HepG2 (cell line): ENCODE results near the gene EFS. TPM values are rescaled to one million over a fixed set of nuclear protein-coding genes. Genes with fewer than 3 reads are reported as not detected.
A peak's percentile ranks its signal among the peaks of the same experiment; 100 is the strongest.

ENCODE experiments used
- ATAC-seq: fragments of 200-7000 bp; cut with Tn5 transposase; 3 replicates; pipeline ENCODE4 v1.9.1; 2020; ENCODE audit warnings: mild to moderate bottlenecking, moderate library complexity
- BruUV-seq: library from RNA; stranded (reverse); fragments of 400-500 nt; replicated peaks from 2 replicates; lab custom pipeline; 2021; lab: Mats Ljungman, UMichigan
- CTCF ChIA-PET: fragments of 300-600 bp; formaldehyde crosslinking; extraction: SDS; loops from one replicate; lab custom pipeline; 2021; ENCODE audit warnings: low total read pairs, inconsistent platforms, low intra/inter-chr PET ratio; lab: Yijun Ruan, JAX
- POLR2A ChIA-PET: fragments of 350-600 bp; sonication (Branson Sonifier 250); formaldehyde crosslinking; loops from one replicate; lab custom pipeline; 2020; ENCODE audit warnings: antibody characterized with exemption, inconsistent platforms; lab: Yijun Ruan, JAX
- DNase-seq: peaks from one replicate; pipeline ENCODE4 v3.0.0-alpha.2; 2015; ENCODE audit warnings: low spot score
- FAIRE-seq: peaks from 3 replicates; lab custom pipeline; 2011; peaks lifted over from hg19 to GRCh38; lab: Jason Lieb, UNC
- H2AFZ ChIP-seq: one replicate; pipeline ENCODE4 v1.6.1; 2011; ENCODE audit warnings: low read length, inconsistent platforms
- H3K27ac ChIP-seq: fragments of 300-600 bp; 3 replicates; pipeline ENCODE4 v1.8.0; 2011; ENCODE audit warnings: mixed run types, mild to moderate bottlenecking, mixed read lengths, low read length, inconsistent platforms; ENCODE audit not compliant: insufficient read depth; ENCODE audit errors: extremely low read length
- H3K27me3 ChIP-seq, 2 experiments: fragments of 200-600 bp in 1 of 2; 2 replicates in 1 of 2; 3 replicates in 1 of 2; pipeline versions ENCODE4 v1.6.0 to v1.8.0; 2011; ENCODE audit warnings: low read length in 2 of 2, mild to moderate bottlenecking in 2 of 2, moderate library complexity in 2 of 2, inconsistent platforms in 1 of 2; ENCODE audit not compliant: insufficient read depth in 2 of 2, control insufficient read depth in 1 of 2
- H3K36me3 ChIP-seq, 2 experiments: fragments of 200-600 bp in 1 of 2; replicated peaks in 1 of 2; 2 replicates in 1 of 2; 3 replicates in 1 of 2; pipeline versions ENCODE4 v1.5.1 to v1.8.0; 2011; ENCODE audit warnings: low read length in 2 of 2, inconsistent platforms in 1 of 2; ENCODE audit not compliant: insufficient read depth in 2 of 2, control insufficient read depth in 1 of 2
- H3K4me1 ChIP-seq: 2 replicates; pipeline ENCODE4 v1.5.1; 2012; ENCODE audit warnings: low read length, inconsistent platforms; ENCODE audit not compliant: insufficient read depth
- H3K4me2 ChIP-seq: 2 replicates; pipeline ENCODE4 v1.6.0; 2011; ENCODE audit warnings: low read depth, low read length, inconsistent platforms
- H3K4me3 ChIP-seq, 3 experiments: fragments of 200-600 bp in 1 of 3; sonication (generic), shearing (Covaris generic) in 1 of 3; replicated peaks in 1 of 3; 2 replicates each; pipeline ENCODE4 v1.5.1; 2011 to 2016; ENCODE audit warnings: low read length in 3 of 3, inconsistent platforms in 2 of 3, low read depth in 2 of 3, mild to moderate bottlenecking in 2 of 3, control low read depth in 1 of 3, mixed read lengths in 1 of 3; ENCODE audit not compliant: insufficient read depth in 1 of 3
- H3K79me2 ChIP-seq: one replicate; pipeline ENCODE4 v1.6.1; 2011; ENCODE audit warnings: low read length, inconsistent platforms; ENCODE audit not compliant: insufficient read depth
- H3K9ac ChIP-seq: 2 replicates; pipeline ENCODE4 v1.6.0; 2011; ENCODE audit warnings: mild to moderate bottlenecking, low read depth, low read length, inconsistent platforms; ENCODE audit not compliant: insufficient read depth
- H3K9me3 ChIP-seq: 2 replicates; pipeline ENCODE4 v1.5.1; 2012; ENCODE audit warnings: mild to moderate bottlenecking, low read length
- H4K20me1 ChIP-seq: 2 replicates; pipeline ENCODE4 v1.6.0; 2011; ENCODE audit warnings: inconsistent platforms, mild to moderate bottlenecking, low read length, moderate library complexity; ENCODE audit not compliant: insufficient read depth
- SMARCE1 ChIP-seq: fragments of 450-650 bp; IDR thresholded peaks from 2 replicates; pipeline ENCODE4 v1.6.1; 2017; ENCODE audit warnings: borderline replicate concordance
- ZKSCAN8 ChIP-seq: IDR thresholded peaks from 2 replicates; pipeline ENCODE4 v1.6.1; 2016; ENCODE audit warnings: borderline replicate concordance, missing genetic modification reagents, missing compliant biosample characterization
- ZNF230 ChIP-seq: sonication (generic); formaldehyde crosslinking; IDR thresholded peaks from 2 replicates; pipeline ENCODE4 v1.4.0; 2020; ENCODE audit warnings: mild to moderate bottlenecking, missing genetic modification reagents
- ZNF430 ChIP-seq: sonication (generic); formaldehyde crosslinking; IDR thresholded peaks from 2 replicates; pipeline ENCODE4 v1.9.0; 2021; ENCODE audit warnings: mild to moderate bottlenecking, missing genetic modification reagents
- WGBS: methylation state at CpG from one replicate; pipeline ENCODE4 v1.1.6; 2017; ENCODE audit warnings: low lambda C conversion rate; 5-methylcytosine and 5-hydroxymethylcytosine counted together
- in situ Hi-C: cut with HindIII; loops from 2 replicates; pipeline ENCODE4 v1.10.0; 2017; ENCODE audit warnings: low pct_unique_long_range_greater_than_20kb; ENCODE audit not compliant: extremely low pct_ligation_motif_present
- intact Hi-C: fragments of 100-400 bp; cut with micrococcal nuclease; formaldehyde crosslinking; loops from one replicate; pipeline ENCODE4 v1.10.0; 2022; ENCODE audit not compliant: unreplicated experiment
- polyA plus RNA-seq, 8 experiments: library from polyadenylated mRNA; depleted of rRNA in 3 of 8; stranded (reverse) in 7 of 8; unstranded in 1 of 8; fragments of >200 nt; fragmentation: Illumina TruSeq in 4 of 8; extraction: Trizol in 4 of 8; gene quantifications; 2 replicates each; pipeline versions ENCODE4 v1.2.1 to v1.2.3, GENCODE V29; 2011 to 2016; ENCODE audit warnings: low read depth in 4 of 8, missing spikeins in 1 of 8, mixed read lengths in 1 of 8; ENCODE audit not compliant: insufficient read depth in 1 of 8
- total RNA-seq, 5 experiments: library from RNA; depleted of rRNA; stranded (reverse); fragments of >200 nt; fragmentation: Illumina TruSeq; extraction: Trizol; gene quantifications; 2 replicates each; pipeline ENCODE4 v1.2.3, GENCODE V29; 2016; ENCODE audit warnings: low read depth in 1 of 5
- TF ChIP-seq, protein P1 (sequence below): sonication (generic); formaldehyde crosslinking; IDR thresholded peaks from 2 replicates; pipeline ENCODE4 v1.4.0; 2020; ENCODE audit warnings: low read depth, missing genetic modification reagents

The EFS gene
- total and polyA plus RNA-seq, 2 of the 13 experiments (the other 11 are each of a cell fraction or from before 2014, with no cell fraction given): not detected

DNA sequence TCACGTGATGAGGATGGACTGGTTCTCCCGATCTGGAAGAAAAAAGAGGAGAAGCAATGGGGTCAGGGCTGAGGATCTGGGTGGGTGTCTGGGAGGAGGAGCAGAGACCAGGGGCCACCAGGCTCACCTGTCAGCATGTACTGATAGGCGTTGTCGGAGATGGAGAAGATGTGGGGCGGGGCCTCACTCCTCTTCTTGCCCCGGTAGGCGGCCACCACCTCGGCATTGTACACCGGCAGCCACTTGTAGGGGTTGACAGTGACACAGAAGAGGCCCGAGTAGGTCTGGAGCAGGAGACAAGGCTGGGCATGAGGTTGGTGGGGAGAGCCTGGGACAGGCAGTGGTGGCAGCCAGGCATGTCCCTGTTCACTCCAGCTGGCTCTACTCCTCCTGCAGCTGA is 40.1 kb upstream of the EFS start (continued):
- TF ChIP-seq, protein P1, sequence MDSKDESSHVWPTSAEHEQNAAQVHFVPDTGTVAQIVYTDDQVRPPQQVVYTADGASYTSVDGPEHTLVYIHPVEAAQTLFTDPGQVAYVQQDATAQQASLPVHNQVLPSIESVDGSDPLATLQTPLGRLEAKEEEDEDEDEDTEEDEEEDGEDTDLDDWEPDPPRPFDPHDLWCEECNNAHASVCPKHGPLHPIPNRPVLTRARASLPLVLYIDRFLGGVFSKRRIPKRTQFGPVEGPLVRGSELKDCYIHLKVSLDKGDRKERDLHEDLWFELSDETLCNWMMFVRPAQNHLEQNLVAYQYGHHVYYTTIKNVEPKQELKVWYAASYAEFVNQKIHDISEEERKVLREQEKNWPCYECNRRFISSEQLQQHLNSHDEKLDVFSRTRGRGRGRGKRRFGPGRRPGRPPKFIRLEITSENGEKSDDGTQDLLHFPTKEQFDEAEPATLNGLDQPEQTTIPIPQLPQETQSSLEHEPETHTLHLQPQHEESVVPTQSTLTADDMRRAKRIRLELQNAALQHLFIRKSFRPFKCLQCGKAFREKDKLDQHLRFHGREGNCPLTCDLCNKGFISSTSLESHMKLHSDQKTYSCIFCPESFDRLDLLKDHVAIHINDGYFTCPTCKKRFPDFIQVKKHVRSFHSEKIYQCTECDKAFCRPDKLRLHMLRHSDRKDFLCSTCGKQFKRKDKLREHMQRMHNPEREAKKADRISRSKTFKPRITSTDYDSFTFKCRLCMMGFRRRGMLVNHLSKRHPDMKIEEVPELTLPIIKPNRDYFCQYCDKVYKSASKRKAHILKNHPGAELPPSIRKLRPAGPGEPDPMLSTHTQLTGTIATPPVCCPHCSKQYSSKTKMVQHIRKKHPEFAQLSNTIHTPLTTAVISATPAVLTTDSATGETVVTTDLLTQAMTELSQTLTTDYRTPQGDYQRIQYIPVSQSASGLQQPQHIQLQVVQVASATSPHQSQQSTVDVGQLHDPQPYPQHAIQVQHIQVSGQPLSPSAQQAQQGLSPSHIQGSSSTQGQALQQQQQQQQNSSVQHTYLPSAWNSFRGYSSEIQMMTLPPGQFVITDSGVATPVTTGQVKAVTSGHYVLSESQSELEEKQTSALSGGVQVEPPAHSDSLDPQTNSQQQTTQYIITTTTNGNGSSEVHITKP (CRISPR knock-in tag): no peak
- no peak for TF ChIP-seq ZNF230 (CRISPR knock-in tag)

DNA sequence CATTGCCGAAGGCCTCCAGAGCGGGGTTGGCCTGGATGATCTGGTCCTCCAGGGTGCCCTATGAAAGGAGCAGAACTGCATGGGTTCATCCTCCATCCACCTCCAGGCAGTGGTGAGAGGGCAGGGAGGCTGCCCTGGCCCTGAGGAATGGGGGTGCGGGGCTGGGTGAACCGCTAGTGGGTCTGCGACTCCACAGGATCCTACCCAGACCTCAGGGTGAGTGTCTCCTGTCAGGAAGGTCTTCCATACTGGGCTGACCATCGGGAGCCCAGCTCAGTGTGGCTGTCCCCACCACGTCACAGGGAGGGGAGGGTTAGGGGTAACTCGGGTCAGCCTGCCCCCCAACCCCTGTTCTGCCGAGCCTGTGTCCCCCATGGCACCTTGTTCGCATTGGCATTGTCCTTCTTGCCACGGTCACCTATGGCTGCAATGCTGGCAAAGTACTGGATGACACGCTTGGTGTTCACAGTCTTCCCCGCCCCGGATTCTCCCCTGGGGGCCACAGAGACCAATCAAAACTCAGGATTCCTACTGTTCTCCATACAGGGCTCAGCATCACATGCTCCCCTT is 39.4 kb upstream of the EFS start:
- peaks cover 44 to 95% of the 10 kb centered on the region in 2 experiments; a peak in 4 of 5 replicates for H3K27me3 ChIP-seq
- POLR2A ChIA-PET: no interaction called here
- no peaks in the 10 kb centered on the region for H3K4me1 ChIP-seq
- H3K4me2 ChIP-seq: no peak overlapping the region
- CTCF ChIA-PET: no interaction called here
- no peak for DNase-seq
- H2AFZ ChIP-seq: no peak overlapping the region
- H3K79me2 ChIP-seq: no peaks in the 10 kb centered on the region
- no peak overlapping the region for H3K4me3 ChIP-seq
- TF ChIP-seq SMARCE1 (0 out of 2 replicates have a peak, but pooled peaks have one; percentile 1), ZNF430 (CRISPR knock-in tag) (no peak), ZKSCAN8 (CRISPR knock-in tag) (no peak)
- H4K20me1 ChIP-seq: no peaks in the 10 kb centered on the region
- ATAC-seq: no peak; the same call in 2 of the 3 replicates
- no peak for FAIRE-seq
- no TSS peak for BruUV-seq
- no peak overlapping the region for H3K9ac ChIP-seq
- H3K27ac ChIP-seq: no peak overlapping the region
- 27% methylated on average over 14 of the region's 14 CpGs for WGBS
- in situ Hi-C loops (no loop called here), intact Hi-C loops (no loop called here)
- H3K36me3 ChIP-seq: no peaks in the 10 kb centered on the region
- H3K9me3 ChIP-seq: no peaks in the 10 kb centered on the region
